Activated naive CD8-positive, alpha-beta T cell treated with anti-CD3 and anti-CD28 coated beads, Interleukin-2, amount 10 ng/mL, durations not matched to agents 7 days and 5 days (primary cell): ENCODE data around the gene PDE7B. TPM values are rescaled to one million over a fixed set of nuclear protein-coding genes. Genes with fewer than 3 reads are reported as not detected.
"Not testable (repeated sequence)": the region's sequence is repeated elsewhere in the genome, so short reads cannot be mapped to it uniquely, and the experiment has no call there.

Experiments used
- ATAC-seq: fragments of 150-1000 bp; cut with Tn5 transposase; one replicate; pipeline ENCODE4 v1.10.0; 2021; ENCODE audit warnings: low read depth, moderate library complexity
- POLR2A ChIA-PET: fragments of 350-600 bp; sonication (Branson Sonifier 250); formaldehyde crosslinking; loops from one replicate; lab custom pipeline; 2021; ENCODE audit warnings: antibody characterized with exemption; lab: Charles Lee
- DNase-seq: peaks from one replicate; pipeline ENCODE4 v3.0.0; 2021
- H3K27ac Mint-ChIP-seq: one replicate; pipeline ENCODE4 v1.8.0; 2022; ENCODE audit warnings: mild to moderate bottlenecking, mixed read lengths
- H3K27me3 Mint-ChIP-seq: one replicate; pipeline ENCODE4 v1.8.0; 2022; ENCODE audit warnings: mild to moderate bottlenecking, moderate library complexity, mixed read lengths
- H3K36me3 Mint-ChIP-seq: one replicate; pipeline ENCODE4 v1.8.0; 2021; ENCODE audit warnings: mild to moderate bottlenecking, mixed read lengths
- H3K4me1 Mint-ChIP-seq: one replicate; pipeline ENCODE4 v1.8.0; 2021; ENCODE audit warnings: mixed read lengths
- H3K4me3 Mint-ChIP-seq: one replicate; pipeline ENCODE4 v1.8.0; 2022; ENCODE audit warnings: mild to moderate bottlenecking, moderate library complexity, mixed read lengths
- H3K9me3 Mint-ChIP-seq: one replicate; pipeline ENCODE4 v1.8.0; 2021; ENCODE audit warnings: mixed read lengths
- total RNA-seq, 2 experiments: library from RNA; stranded (reverse); gene quantifications; one replicate each; pipeline ENCODE4 v1.2.3, GENCODE V29; 2021

PDE7B gene
- total RNA-seq, 2 experiments from 2014 or later = 0.14 to 0.42 TPM

- no peaks in the 10 kb centered on the region for H3K9me3 Mint-ChIP-seq
- no peaks in the 10 kb centered on the region for H3K27me3 Mint-ChIP-seq
- POLR2A ChIA-PET = no interaction called here
- peaks cover 4% of the 10 kb centered on the region for H3K36me3 Mint-ChIP-seq
- no peak overlapping the region for H3K4me3 Mint-ChIP-seq
- no peak for DNase-seq
- no peak overlapping the region for H3K27ac Mint-ChIP-seq
- no peak for ATAC-seq
- no peaks in the 10 kb centered on the region for H3K4me1 Mint-ChIP-seq
Observed at GRCh38 chr6:135860361-135860760, 8.9 kb downstream of the PDE7B start.

GRCh38 chr6:135861189-135861588 is 9.7 kb downstream of the PDE7B start:
- Mint-ChIP-seq H3K36me3 (peaks cover 6% of the 10 kb centered on the region), H3K4me3 (no peak overlapping the region), H3K4me1 (no peaks in the 10 kb centered on the region), H3K27ac (no peak overlapping the region), H3K27me3 (no peaks in the 10 kb centered on the region), H3K9me3 (no peaks in the 10 kb centered on the region)
- POLR2A ChIA-PET = no interaction called here
- no peak for ATAC-seq
- DNase-seq = no peak

GRCh38 chr6:135864929-135865328 is 13.4 kb downstream of the PDE7B start:
- H3K27ac Mint-ChIP-seq, ATAC-seq, H3K36me3 Mint-ChIP-seq, POLR2A ChIA-PET, DNase-seq, H3K4me1 Mint-ChIP-seq, H3K4me3 Mint-ChIP-seq, H3K27me3 Mint-ChIP-seq, H3K9me3 Mint-ChIP-seq: not testable (repeated sequence)

DNA sequence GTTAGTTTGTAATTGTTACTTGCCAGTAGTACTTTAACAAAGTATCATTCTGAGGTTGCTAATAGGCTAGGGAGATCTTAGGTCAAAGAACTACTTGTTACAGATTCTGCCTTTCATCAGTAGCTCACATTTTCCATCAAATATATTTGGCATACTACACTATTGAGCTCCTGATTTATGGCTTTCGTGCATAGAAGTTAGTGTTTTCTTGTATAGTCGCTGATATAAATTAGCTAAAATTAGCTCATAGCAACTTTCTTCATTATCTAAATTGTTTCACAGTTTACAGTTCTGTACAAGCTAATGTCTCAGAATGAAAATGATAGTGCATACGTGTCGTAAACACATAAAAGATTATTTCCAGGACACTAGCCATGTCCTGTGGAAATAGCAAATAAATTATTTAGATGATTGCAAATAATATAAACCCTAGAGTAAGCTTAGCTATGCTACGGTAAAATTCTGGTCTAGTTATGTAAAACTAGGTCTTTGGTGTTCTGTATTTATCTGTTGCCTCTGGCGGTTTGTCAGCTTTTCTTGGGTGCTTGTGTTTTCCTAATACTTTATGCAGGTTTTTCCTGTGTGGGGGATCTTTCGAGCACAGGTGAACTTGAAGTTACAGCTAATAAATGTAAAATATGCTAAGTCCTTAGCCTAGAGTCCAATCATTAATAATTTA is 15.1 kb downstream of the PDE7B start:
- no peaks in the 10 kb centered on the region for H3K9me3 Mint-ChIP-seq
- no peak overlapping the region for H3K27ac Mint-ChIP-seq
- ATAC-seq (no peak), DNase-seq (no peak)
- POLR2A ChIA-PET = no interaction called here
- no peak overlapping the region for H3K4me3 Mint-ChIP-seq
- H3K36me3 Mint-ChIP-seq = peaks cover 6% of the 10 kb centered on the region
- no peaks in the 10 kb centered on the region for H3K4me1 Mint-ChIP-seq
- no peaks in the 10 kb centered on the region for H3K27me3 Mint-ChIP-seq

DNA sequence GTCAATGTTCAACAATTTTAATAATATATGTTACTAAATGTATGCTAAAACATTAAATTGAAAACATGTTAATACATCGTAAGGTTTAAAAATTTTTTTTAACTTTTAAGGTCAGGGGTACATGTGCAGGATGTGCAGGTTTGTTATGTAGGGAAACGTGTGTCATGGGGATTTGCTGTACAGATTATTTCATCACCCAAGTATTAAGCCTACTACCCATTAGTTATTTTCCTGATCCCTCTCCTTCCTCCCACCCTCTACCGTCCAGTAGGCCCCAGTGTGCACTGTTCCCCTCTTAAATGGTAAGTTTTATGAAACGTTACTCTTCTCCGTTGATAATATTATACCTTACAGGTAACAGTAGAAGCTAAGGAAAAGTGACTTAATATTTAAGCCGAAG is 15.8 kb downstream of the PDE7B start:
- ATAC-seq (no peak), DNase-seq (no peak)
- Mint-ChIP-seq H3K4me3 (no peak overlapping the region), H3K27me3 (no peaks in the 10 kb centered on the region), H3K4me1 (no peaks in the 10 kb centered on the region), H3K36me3 (peaks cover 7% of the 10 kb centered on the region), H3K9me3 (no peaks in the 10 kb centered on the region), H3K27ac (no peak overlapping the region)
- POLR2A ChIA-PET = no interaction called here

DNA sequence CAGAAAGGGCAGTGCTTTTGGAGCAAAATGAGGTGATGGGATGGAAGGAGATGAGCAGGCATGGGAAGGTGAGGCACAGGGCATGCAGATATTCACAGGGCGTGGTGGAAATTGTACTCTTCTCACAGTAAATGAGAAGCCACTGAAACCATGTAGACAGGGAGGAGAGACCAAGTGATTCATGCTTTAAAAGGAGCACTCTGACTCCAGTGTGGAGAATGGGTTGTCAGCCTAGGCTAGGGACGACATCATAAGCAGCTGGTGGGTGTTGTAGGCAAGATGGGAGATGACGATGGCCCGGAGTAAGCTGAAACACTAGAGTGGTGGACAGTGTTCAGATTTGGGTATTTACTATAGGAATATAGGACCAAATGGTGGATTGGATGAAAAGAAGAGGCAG is 18.4 kb downstream of the PDE7B start:
- Mint-ChIP-seq H3K27me3 (no peaks in the 10 kb centered on the region), H3K27ac (no peak overlapping the region), H3K36me3 (peaks cover 6% of the 10 kb centered on the region), H3K9me3 (no peaks in the 10 kb centered on the region), H3K4me1 (no peaks in the 10 kb centered on the region), H3K4me3 (no peak overlapping the region)
- no peak for DNase-seq
- POLR2A ChIA-PET = no interaction called here
- no peak for ATAC-seq

GRCh38 chr6:135870722-135871121 is 19.2 kb downstream of the PDE7B start:
- H3K9me3 Mint-ChIP-seq = no peaks in the 10 kb centered on the region
- no peaks in the 10 kb centered on the region for H3K27me3 Mint-ChIP-seq
- DNase-seq (no peak), ATAC-seq (no peak)
- H3K36me3 Mint-ChIP-seq = peaks cover 1% of the 10 kb centered on the region
- peaks cover under 1% of the 10 kb centered on the region for H3K4me1 Mint-ChIP-seq
- no peak overlapping the region for H3K27ac Mint-ChIP-seq
- POLR2A ChIA-PET = no interaction called here
- H3K4me3 Mint-ChIP-seq = no peak overlapping the region

DNA sequence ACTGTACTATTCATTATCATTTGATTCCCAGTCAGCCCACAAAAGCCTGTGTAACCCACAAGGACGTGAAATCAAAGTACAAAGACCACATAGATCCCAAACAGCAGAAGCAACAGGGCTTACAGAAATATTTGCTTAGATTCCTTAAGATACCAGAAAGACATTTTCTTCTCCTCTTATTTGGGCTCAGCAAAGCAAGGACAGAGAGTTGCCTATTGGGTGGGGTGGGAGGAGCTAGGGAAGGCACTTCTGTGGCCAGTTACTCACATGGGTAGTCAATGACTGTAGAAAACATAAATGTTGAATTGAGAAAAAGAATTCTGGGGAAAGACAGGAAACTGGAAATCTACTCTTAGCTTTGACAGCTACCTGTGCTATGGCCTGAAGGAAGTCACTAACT is 19.8 kb downstream of the PDE7B start:
- Mint-ChIP-seq H3K4me1 (peaks cover 5% of the 10 kb centered on the region), H3K4me3 (no peak overlapping the region), H3K27ac (no peak overlapping the region), H3K36me3 (peaks cover 1% of the 10 kb centered on the region), H3K9me3 (no peaks in the 10 kb centered on the region), H3K27me3 (no peaks in the 10 kb centered on the region)
- no peak for DNase-seq
- POLR2A ChIA-PET = no interaction called here
- no peak for ATAC-seq

DNA sequence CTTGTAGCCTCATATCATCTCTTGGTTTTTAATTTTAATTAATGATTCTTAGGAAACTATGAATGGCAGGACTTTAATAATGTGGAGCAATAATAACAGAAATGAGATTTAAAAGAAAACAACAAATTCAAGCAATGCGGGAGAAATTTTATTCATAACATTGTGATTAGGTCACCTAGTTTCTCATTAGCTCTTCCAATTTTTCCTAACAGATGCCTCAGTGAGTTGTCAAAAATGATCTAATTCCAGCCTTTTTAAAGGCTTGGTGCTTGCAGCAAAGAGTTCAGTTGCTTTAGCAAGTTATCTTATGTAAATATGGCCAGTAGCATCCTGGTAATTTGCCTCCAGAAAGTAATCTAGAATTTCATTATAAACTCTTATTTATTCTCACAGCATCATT is 20.4 kb downstream of the PDE7B start:
- no peaks in the 10 kb centered on the region for H3K9me3 Mint-ChIP-seq
- H3K27me3 Mint-ChIP-seq = no peaks in the 10 kb centered on the region
- ATAC-seq = no peak
- POLR2A ChIA-PET = no interaction called here
- H3K27ac Mint-ChIP-seq = no peak overlapping the region
- no peak for DNase-seq
- peaks cover 5% of the 10 kb centered on the region for H3K4me1 Mint-ChIP-seq
- H3K4me3 Mint-ChIP-seq = no peak overlapping the region
- H3K36me3 Mint-ChIP-seq = peaks cover 1% of the 10 kb centered on the region

DNA sequence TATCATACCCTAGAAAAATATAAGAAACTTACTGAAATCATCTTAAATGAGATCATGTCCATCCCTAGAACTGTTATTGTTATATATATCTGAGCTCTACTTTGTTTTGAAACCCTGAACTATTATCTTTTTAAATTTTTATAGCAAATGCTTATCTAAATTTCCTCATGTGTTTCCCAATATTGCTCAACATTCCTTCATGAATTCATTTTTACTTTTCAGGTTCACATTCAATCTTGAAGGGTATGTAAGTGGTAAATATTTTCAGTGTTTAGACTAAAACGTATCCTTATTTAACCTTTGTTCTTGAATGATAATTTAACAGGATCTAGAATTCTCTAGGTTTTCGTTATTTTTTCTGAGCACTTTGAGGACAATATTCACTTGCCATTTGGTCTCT is 23.9 kb downstream of the PDE7B start:
- Mint-ChIP-seq H3K36me3 (peaks cover 1% of the 10 kb centered on the region), H3K4me1 (peaks cover 14% of the 10 kb centered on the region), H3K27ac (peak overlapping the region; percentile 37), H3K27me3 (no peaks in the 10 kb centered on the region), H3K9me3 (no peaks in the 10 kb centered on the region), H3K4me3 (no peak overlapping the region)
- DNase-seq = no peak
- no peak for ATAC-seq
- POLR2A ChIA-PET = no interaction called here

DNA sequence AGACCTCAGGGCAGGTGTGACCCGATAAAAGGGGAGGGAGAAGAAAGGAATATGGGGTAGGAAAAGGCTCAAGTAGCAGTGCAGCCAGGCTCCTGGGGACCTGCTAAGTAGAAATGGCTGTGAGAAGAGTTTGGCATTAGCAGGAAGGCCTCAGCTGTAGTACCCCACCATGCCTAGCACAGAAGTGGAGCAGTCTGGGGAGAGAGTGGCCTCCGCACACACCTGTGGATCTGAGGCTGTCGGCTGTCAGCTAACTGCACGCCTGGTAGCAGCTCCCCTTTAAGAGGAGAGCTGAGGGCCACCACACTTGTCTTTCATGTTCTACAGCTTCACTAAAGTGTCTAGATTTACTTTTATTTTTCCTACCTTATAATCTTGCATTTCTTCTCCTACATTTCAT is 24.6 kb downstream of the PDE7B start:
- ATAC-seq (no peak), DNase-seq (no peak)
- Mint-ChIP-seq H3K9me3 (no peaks in the 10 kb centered on the region), H3K4me1 (peaks cover 19% of the 10 kb centered on the region), H3K4me3 (no peak overlapping the region), H3K27me3 (no peaks in the 10 kb centered on the region), H3K36me3 (peaks cover 1% of the 10 kb centered on the region), H3K27ac (peak overlapping the region; percentile 37)
- POLR2A ChIA-PET = no interaction called here

- Mint-ChIP-seq H3K9me3 (peaks cover 2% of the 10 kb centered on the region), H3K4me1 (peaks cover 25% of the 10 kb centered on the region), H3K27ac (no peak overlapping the region), H3K36me3 (no peaks in the 10 kb centered on the region), H3K27me3 (no peaks in the 10 kb centered on the region), H3K4me3 (no peak overlapping the region)
- ATAC-seq (no peak), DNase-seq (no peak)
- POLR2A ChIA-PET = no interaction called here
Observed at GRCh38 chr6:135877666-135878065, 26.2 kb downstream of the PDE7B start.

DNA sequence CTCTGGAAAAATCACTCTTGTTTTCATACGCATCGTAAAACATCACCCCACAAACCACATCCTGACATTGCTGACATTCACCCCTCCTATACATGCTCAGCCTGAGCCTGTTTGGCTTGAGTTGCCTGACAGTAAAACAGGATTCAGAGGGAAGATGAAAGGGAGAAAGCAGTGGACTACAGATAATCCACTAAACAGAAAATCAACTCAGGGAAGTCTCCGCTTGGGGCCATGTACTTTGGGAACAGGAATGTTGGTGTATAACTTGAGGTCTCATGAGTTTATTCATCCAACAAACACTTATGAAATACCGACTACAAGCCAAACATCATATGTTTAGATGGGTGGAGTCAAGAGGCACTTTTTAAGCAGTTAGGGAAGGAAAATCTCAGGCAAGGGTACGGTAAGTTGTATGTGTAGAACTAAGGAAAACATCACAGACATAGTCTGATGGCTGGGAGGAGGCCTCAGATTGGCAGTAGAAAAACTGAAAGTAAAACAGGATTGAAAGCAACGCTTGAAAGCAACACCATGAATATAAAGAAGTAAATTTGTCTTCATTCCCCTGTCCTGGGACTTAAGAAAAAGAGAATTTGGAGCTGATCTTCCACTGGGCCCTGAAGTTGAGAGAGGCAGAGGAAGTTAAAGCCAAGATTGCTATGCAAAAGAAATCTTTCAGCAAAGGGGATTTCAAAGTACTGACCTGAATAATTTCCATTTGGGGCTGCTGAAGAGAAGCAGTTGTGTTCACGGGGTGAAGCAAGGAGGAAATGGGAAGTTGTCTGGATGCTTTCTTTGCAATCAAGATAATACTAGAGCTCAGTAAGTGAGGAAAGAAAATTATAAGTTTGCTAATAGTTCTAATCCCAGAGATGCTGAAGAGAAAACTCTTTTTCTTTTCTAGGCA is 28.8 kb downstream of the PDE7B start:
- POLR2A ChIA-PET = interaction anchor here (2.0 kb wide), 1 partner anchor 409 kb away, joined by 11 read pairs; the partner anchor contains the start of gene BCLAF1
- Mint-ChIP-seq H3K9me3 (peaks cover 2% of the 10 kb centered on the region), H3K4me1 (peaks cover 25% of the 10 kb centered on the region), H3K36me3 (no peaks in the 10 kb centered on the region), H3K4me3 (peak overlapping the region; percentile 81), H3K27me3 (no peaks in the 10 kb centered on the region), H3K27ac (peak overlapping the region; percentile 93)
- DNase-seq = peak; percentile 34
- ATAC-seq = peak; percentile 93

DNA sequence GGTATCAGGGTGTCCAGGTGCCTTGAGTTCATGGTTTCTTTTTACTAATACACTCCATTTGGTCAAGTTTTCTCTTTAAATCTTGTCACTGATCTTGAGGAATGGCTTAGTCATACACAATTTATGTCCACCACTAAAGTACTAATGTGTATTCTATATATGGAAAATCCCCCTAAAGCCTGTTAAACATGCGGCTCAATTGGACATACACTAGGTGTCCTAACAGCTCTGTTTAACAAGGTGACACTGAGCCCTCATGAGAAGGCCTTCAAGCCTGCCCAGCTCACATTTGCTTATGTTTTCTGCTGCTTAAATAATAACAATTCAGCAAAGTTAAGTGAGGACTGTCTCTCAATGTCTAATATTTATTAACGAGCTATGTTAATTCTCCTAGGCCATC is 31.5 kb downstream of the PDE7B start:
- Mint-ChIP-seq H3K27me3 (no peaks in the 10 kb centered on the region), H3K9me3 (peaks cover 2% of the 10 kb centered on the region), H3K27ac (no peak overlapping the region), H3K4me1 (peaks cover 21% of the 10 kb centered on the region), H3K4me3 (no peak overlapping the region), H3K36me3 (no peaks in the 10 kb centered on the region)
- POLR2A ChIA-PET = no interaction called here
- DNase-seq = no peak
- ATAC-seq = no peak
